Osteocyte (in vitro differentiated cells): ENCODE measurements around the gene MUC5B. TPM values are rescaled to one million over a fixed set of nuclear protein-coding genes. Genes with fewer than 3 reads are reported as not detected.

Source experiments
- DNase-seq: peaks from one replicate; pipeline ENCODE4 v3.0.0; 2021; ENCODE audit warnings: mixed read lengths; ENCODE audit not compliant: unreplicated experiment; ENCODE audit errors: extremely low spot score
- H3K27ac Mint-ChIP-seq: one replicate; pipeline ENCODE4 v1.8.0; 2021; ENCODE audit warnings: mild to moderate bottlenecking, mixed read lengths; ENCODE audit not compliant: unreplicated experiment
- H3K27me3 Mint-ChIP-seq: one replicate; pipeline ENCODE4 v1.8.0; 2021; ENCODE audit warnings: mixed read lengths; ENCODE audit not compliant: unreplicated experiment
- H3K36me3 Mint-ChIP-seq: one replicate; pipeline ENCODE4 v1.8.0; 2021; ENCODE audit warnings: mixed read lengths; ENCODE audit not compliant: unreplicated experiment
- H3K4me1 Mint-ChIP-seq: one replicate; pipeline ENCODE4 v1.8.0; 2021; ENCODE audit warnings: mixed read lengths; ENCODE audit not compliant: unreplicated experiment
- H3K4me3 Mint-ChIP-seq: one replicate; pipeline ENCODE4 v1.8.0; 2021; ENCODE audit warnings: mild to moderate bottlenecking, moderate library complexity, mixed read lengths; ENCODE audit not compliant: unreplicated experiment
- H3K9me3 Mint-ChIP-seq: one replicate; pipeline ENCODE4 v1.8.0; 2021; ENCODE audit warnings: mixed read lengths; ENCODE audit not compliant: unreplicated experiment
- CTCF ChIP-seq: fragments of 200-600 bp; sonication (generic); IDR thresholded peaks from 2 replicates; pipeline ENCODE4 v1.5.0; 2021; ENCODE audit warnings: antibody characterized with exemption, mild to moderate bottlenecking, moderate library complexity
- microRNA-seq: library from miRNA; unstranded; fragments of <30 nt; microRNA quantifications from one replicate; pipeline ENCODE4 v1.1.0, GENCODE V29; 2020; ENCODE audit not compliant: unreplicated experiment
- total RNA-seq: library from RNA; stranded (reverse); gene quantifications from 2 replicates; pipeline ENCODE4 v1.2.1, GENCODE V29; 2021

Gene MUC5B
- total RNA-seq, 1 donor from 2014 or later, result not detected

- Mint-ChIP-seq H3K9me3 (peaks cover 33% of the 10 kb centered on the region), H3K27me3 (peaks cover 25% of the 10 kb centered on the region), H3K27ac (peak within 1 kb of the TSS; percentile 89), H3K36me3 (peaks cover 5% of the 10 kb centered on the region), H3K4me3 (peak within 1 kb of the TSS; percentile 81), H3K4me1 (peaks cover 33% of the 10 kb centered on the region)
- peak; percentile 25 for TF ChIP-seq CTCF
- DNase-seq, result peak; percentile 99
These were observed 86.8 kb downstream of the MUC5B start, which contains the start of gene TOLLIP for GRCh38 chr11:1309498-1310317. Gene TOLLIP, minus strand, starts transcription at chr11:1309632. Its CDS starts 134 bp downstream, at chr11:1309498.

GRCh38 chr11:1310318-1310687, 87.4 kb downstream of the MUC5B start:
- H3K4me1 Mint-ChIP-seq, result peaks cover 27% of the 10 kb centered on the region
- H3K27ac Mint-ChIP-seq, result peak overlapping the region; percentile 76
- no peak for DNase-seq
- peaks cover 30% of the 10 kb centered on the region for H3K27me3 Mint-ChIP-seq
- H3K4me3 Mint-ChIP-seq, result peak overlapping the region; percentile 81
- peaks cover 33% of the 10 kb centered on the region for H3K9me3 Mint-ChIP-seq
- H3K36me3 Mint-ChIP-seq, result peaks cover 5% of the 10 kb centered on the region
- no peak for TF ChIP-seq CTCF

- peaks cover 24% of the 10 kb centered on the region for H3K4me1 Mint-ChIP-seq
- peaks cover 5% of the 10 kb centered on the region for H3K36me3 Mint-ChIP-seq
- H3K27me3 Mint-ChIP-seq, result peaks cover 32% of the 10 kb centered on the region
- peak overlapping the region; percentile 76 for H3K27ac Mint-ChIP-seq
- H3K9me3 Mint-ChIP-seq, result peaks cover 33% of the 10 kb centered on the region
- TF ChIP-seq CTCF, result no peak
- H3K4me3 Mint-ChIP-seq, result peak overlapping the region; percentile 81
- peak; percentile 76 for DNase-seq
These were observed 88.1 kb downstream of the MUC5B start for GRCh38 chr11:1310772-1311468.

Small RNAs within 50 kb of the gene (microRNA-seq; reads per million reads assigned to microRNA genes)
- gene MIR6744, result not detected

Other genes with a start within 250 kb of the MUC5B start
- gene MUC6, start 186.3 kb upstream of the MUC5B start, total RNA-seq, result not detected in 2 replicates
- not detected in 2 replicates for gene MUC2, start 148.2 kb upstream of the MUC5B start, total RNA-seq
- not detected in 2 replicates for gene MUC5AC, start 65.1 kb upstream of the MUC5B start, total RNA-seq
- 63.2 and 71.6 TPM in 2 replicates for gene TOLLIP, start 86.6 kb downstream of the MUC5B start, total RNA-seq
- gene BRSK2, start 166.9 kb downstream of the MUC5B start, total RNA-seq, result 1.7 and 1.9 TPM in 2 replicates